Transverse colon (tissue), 4 donors: ENCODE measurements around the gene IFNG.

Experiments
- POLR2A ChIP-seq: fragments of 450-650 bp; IDR thresholded peaks from one replicate; pipeline ENCODE4 v1.6.1; 2016; ENCODE audit warnings: antibody characterized with exemption, mild to moderate bottlenecking, moderate library complexity
- POLR2AphosphoS5 ChIP-seq, 3 donors: sonication (generic); formaldehyde crosslinking; IDR thresholded peaks; one replicate each; pipeline ENCODE4 v1.6.1; 2016; ENCODE audit warnings: antibody characterized with exemption in 3 of 3
- TF ChIP-seq, protein P1 (sequence below), 5 experiments: fragments of 200-600 bp in 3 of 5; fragments of 450-650 bp in 2 of 5; sonication (generic) in 3 of 5; IDR thresholded peaks; 1 replicate in 2 of 5; 2 replicates in 3 of 5; pipeline ENCODE4 v1.5.1; 2016 to 2017; ENCODE audit warnings: antibody characterized with exemption in 5 of 5, inconsistent platforms in 3 of 5, mild to moderate bottlenecking in 2 of 5, moderate library complexity in 1 of 5

DNA sequence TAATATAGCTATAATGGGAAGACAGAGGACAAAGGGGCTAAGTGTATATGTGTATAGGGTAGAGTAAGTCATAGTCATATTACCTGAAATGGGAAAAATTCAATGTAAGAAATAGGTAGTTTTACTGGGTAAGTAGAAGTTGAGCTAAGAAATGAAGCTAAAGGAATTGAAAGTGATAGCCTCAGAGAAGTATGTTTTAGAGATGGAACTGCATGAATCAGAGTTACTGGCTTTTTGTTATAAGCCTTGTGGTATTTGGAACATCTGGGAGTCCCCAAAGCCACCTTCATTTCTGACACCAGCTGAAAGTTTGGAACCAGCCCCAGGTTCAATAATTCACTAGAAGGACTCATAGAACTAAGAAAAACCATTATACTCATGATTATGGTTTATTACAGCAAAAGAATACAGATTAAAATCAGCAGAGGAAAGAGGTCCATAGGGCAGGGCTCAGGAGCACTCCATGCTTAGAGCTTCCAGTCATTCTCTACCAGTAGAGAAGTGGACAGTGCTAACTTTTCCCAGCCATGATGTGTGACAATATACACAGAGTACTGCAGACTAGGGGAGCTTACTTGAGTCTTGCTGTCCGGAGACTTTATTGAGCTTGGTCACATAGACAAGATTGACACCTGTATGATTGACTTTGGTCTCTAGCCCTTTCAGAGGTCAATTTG lies 9.8 kb upstream of the IFNG start:
- no peak for TF ChIP-seq POLR2AphosphoS5 (IDR thresholded peaks at IDR 0.05)
- TF ChIP-seq, protein P1, sequence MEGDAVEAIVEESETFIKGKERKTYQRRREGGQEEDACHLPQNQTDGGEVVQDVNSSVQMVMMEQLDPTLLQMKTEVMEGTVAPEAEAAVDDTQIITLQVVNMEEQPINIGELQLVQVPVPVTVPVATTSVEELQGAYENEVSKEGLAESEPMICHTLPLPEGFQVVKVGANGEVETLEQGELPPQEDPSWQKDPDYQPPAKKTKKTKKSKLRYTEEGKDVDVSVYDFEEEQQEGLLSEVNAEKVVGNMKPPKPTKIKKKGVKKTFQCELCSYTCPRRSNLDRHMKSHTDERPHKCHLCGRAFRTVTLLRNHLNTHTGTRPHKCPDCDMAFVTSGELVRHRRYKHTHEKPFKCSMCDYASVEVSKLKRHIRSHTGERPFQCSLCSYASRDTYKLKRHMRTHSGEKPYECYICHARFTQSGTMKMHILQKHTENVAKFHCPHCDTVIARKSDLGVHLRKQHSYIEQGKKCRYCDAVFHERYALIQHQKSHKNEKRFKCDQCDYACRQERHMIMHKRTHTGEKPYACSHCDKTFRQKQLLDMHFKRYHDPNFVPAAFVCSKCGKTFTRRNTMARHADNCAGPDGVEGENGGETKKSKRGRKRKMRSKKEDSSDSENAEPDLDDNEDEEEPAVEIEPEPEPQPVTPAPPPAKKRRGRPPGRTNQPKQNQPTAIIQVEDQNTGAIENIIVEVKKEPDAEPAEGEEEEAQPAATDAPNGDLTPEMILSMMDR (IDR thresholded peaks at IDR 0.05): no peak
- no peak for TF ChIP-seq POLR2A
